HG02678 (cell line): Measurements from ENCODE around the gene TFAP2E.

Experiments used
- ATAC-seq: cut with Tn5 transposase; IDR thresholded peaks from one replicate; pipeline ENCODE4 v1.9.1; 2021; ENCODE audit warnings: mild to moderate bottlenecking, moderate library complexity; ENCODE audit not compliant: unreplicated experiment

Gene TFAP2E

DNA sequence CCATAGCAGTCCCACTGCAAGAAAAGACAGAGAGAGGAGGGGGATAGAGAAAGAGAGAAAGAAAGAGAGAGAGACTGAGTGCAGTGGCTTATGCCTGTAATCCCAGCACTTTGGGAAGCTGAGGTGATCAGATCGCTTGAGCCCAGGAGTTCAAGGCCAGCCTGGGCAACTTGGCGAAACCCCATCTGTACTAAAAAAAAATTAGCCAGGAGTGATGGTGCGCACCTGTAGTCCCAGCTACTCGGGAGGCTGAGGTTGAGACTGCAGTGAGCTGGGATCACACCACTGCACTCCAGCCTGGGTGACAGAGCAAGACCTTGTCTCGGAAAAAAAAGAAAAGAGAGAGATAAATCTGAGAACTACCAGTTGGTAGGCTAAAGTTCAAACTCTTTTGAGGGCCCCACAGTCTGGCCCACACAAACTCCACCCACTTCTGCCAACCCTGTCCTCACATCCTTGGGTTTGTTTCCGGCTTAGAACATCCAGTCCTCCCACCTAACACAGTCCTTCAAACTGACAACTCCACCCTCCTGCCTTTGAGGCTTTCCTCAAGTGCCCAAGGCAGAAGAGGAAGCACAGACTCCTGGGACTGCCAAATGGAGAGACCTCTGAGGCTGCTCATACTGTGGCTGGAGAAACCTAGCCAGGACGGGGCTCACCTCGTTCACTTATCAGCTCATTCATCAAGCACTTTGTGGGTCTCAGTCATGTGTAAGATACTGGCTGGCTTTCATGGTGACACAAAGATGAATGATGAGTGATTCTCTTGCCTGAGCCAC, 20.1 kb downstream of the TFAP2E start:
- no peak for ATAC-seq

DNA sequence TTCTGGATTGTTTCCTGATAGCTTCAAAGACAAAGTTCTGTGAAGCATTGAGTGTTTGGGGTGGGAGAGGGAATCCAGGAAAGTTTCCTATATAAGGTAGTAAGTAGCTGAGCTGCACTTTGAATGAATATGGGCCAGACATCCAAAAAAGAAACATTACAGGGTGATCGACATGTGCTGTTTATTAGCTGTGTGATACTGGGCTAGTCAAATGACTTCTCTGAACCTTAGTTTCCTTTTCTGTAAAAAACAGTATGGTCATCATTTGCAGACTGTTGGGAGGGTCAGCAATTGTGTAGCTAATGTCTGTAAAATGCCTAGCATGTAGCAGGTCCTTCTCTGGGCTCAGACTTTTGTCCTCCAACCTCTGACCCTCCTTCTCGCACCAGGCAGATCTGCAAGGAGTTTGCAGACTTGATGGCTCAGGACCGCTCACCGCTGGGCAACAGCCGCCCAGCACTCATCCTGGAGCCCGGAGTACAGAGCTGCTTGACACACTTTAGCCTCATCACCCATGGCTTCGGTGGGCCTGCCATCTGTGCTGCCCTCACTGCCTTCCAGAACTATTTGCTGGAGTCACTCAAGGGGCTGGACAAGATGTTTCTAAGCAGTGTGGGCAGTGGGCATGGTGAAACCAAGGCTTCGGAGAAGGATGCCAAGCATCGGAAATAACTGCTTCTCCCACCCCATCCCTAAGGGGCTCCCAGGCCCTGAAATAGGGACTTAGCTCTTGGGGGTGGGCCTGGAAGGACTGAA, 21.1 kb downstream of the TFAP2E start:
- ATAC-seq = no peak

DNA sequence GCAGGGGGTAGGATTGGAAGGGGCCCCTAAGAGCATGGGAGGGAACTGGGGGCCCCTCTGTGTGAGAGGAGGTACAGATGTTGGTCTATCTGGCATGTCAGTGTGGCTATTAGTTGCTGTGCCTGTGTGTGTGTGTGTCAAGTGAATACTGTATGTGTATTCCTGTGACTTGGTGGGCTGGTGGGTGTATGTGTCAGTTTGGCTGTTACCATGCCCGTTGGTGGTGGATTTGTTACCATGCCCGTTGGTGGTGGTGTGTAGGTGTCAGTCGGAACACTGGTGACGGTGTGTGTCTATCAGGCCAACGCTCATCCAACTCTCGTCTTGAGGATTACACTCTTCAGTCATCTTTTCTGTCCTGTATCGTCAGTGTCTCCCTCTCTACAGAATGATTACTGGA, 22.6 kb downstream of the TFAP2E start:
- ATAC-seq = no peak

DNA sequence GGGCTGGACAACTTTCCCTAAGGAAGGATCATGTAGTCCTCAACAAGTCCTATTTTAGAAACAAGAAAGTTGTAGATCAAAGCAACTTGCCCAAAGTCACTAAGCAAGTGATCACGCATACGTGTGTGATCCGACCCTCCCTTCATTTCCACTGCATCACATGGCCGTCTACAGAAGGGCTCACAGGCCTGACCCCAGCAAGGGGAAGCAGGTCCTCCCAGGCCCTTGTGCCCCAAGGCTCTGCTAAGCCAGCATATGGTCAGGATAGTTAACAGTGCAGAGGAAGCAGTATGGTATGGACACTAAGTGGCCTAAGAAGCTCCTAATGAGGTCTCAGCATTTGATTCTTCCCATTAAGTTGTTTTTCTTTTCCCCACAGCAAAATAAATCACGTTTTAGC, 24.8 kb downstream of the TFAP2E start:
- ATAC-seq = no peak

DNA sequence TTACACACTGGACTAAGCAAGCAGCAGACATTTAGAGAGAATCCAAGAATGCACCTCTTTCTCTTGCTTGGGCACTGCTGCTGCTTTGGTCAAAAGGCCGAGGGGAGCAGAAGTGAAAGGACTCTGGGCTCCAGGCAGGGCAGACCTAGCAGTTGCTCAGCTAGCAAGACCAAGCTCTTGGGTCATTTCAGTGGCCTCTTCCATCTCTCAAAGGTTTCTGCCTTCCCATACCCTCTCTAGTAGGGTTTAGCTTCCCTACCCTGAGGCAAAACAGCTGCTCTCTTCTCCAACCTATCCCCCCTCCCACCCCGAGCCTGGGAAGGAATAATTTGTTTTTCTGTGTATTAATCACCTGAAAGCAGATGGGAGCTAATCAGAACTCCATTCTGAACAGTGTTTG, 25.8 kb downstream of the TFAP2E start:
- no peak for ATAC-seq

DNA sequence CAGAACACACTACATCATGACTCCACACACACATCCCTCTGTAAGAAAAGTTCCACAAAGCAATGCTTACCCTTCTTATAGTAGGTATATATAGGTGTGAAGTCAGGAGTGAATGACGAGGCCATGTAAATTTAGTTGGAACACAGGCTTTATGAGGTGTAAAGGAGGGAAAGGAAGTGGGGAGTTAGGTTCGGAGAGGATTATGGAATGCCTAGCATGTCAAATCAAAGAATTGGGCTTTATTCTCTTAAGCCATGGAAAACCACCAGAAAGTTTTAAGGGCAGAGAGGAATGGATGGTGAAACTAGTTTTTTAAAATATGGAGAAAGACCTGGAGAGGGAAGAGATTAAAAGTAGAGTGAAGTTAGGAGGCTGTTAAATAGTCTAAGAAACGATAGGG, 26.3 kb downstream of the TFAP2E start:
- ATAC-seq = no peak

DNA sequence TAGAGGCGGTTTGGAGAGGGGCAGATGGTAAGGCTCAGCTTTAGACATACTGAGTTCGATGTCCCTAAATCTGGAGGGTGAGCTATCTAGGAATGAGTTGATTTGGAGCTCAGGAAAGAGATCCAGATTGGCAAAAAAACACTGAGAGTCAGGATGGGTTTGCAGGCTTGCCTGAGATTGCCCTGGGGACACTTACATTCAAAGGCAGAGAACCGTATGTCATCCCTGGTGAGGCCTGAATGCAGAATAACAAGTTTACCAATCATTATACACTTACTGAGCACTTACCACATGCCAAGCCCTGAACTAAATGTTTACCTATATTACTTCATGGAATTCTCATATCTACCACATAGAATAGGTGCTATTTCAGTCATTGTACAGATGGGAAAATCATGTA, 27.5 kb downstream of the TFAP2E start:
- no peak for ATAC-seq

DNA sequence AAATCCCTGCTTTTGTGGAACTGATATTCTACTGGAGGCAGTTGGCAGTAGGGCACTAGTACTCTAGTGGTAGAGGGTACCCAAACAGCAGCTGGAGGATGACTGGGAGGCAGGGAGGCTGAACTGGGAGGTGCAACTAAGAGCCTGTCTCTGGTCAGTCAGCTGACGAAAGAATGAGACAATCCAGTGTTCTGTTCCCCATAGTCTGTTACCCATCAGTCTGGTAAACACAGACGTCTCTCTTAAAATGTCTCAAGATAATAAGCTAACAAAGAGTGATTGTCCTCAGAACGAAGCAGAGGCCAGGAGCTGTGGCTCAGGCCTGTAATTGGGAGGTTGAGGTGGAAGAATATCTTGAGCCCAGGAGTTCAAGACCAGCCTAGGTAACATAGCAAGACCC, 30.4 kb downstream of the TFAP2E start:
- ATAC-seq = no peak

DNA sequence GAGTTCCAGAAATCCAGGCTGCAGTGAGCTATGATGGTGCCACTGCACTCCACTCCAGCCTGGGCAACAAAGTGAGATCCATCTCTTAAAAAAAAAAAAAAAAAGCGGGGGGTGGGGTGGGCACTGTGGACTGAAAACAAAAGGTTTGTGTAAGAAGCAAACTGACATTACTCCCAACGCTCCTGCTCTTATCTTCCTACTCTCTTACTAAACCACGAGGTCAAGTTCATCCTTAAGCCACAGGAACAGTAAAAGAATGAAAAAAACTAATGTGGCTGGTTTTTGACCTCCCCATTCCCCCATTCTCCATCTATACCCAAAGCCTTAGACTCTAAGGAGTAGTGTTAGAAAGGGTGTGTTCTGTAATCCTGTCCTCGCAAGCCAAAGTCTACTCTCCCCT, 30.8 kb downstream of the TFAP2E start:
- ATAC-seq = no peak

DNA sequence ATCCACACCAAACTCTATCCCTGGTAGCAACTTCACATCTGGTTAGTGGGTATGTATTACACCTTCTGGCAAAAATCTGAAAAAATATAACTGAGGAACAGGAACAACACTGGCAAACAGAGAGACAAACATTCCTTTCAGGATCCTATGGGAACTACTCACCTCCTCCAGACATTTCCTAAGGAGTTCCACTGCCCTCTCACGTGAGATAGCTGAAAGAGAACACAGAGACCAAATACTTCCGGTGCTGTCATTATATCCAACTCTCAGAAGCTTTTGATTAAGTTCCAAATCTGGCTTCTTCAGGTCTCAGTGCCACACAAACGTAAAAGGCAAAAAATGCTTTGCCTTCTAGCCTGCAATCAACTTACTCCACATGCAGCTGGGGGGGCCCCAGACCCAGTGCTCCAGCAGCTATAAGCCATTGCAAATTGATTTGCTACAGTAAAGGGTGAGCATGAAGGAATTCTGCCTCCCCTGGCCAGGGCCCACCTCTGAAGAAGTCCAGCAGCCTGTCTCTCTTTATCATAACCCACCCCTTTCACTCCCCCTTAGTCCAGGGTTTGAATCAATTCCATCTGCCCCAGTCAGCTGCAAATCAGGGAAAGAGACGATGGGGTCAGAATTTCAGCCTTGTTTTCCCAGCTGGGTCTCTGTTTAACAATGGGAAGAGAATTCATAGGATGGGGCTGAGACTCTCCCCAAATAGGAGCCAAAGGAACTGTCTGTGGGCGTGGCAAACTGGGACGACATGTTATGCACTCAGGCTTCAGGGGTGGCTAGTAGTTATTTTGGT, 32.2 kb downstream of the TFAP2E start:
- ATAC-seq = no peak

DNA sequence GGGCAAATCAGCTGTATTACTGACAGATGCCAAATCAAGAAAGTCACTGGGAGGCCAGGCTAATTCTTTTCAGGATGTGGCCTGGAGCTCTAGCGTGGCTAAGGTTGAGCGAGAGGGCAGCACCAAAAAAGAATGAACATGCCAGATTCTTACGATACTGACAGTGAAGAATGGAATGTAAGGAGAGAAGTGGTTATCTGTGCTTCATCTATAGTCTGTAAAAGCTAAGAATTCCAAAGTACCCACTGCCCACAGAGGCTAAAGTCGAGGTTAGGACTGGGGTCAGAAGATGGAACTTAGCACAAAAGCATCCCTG, 32.7 kb downstream of the TFAP2E start:
- no peak for ATAC-seq

DNA sequence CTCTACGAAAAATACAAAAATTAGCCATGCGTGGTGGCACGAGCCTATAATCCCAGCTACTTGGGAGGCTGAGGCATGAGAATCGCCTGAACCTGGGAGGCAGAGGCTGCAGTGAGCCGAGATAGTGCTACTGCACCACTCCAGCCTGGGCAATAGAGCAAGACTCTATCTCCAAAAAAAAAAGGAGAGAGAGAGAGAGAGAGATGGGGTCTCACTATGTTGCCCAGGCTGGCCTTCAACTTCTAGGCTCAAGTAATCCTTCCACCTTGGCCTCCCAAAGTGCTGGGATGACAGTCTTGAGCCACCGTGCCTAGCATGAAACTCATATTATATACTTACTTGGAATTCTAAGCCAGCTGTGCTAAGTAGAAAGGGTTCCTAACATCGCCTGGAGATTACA, 38.5 kb downstream of the TFAP2E start:
- no peak for ATAC-seq

DNA sequence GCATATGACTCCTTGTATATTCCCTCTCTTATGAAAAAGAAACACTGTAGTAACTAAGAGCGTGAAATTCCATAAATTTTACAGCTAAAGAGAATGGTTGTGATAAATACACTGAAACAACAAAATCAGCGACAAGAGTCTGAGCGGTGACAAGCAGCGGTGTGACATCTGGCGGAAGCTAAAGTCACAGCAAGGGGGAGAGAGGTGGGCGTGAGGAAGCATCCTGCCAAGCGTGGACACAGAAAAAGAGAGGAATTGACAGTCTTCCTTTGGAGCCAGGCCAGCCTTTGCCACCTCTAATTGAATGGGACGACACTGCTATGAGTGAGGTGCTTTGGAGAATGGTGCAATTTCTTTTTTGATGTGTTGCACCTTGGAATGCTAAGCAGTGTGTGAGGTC, 42.3 kb downstream of the TFAP2E start:
- no peak for ATAC-seq

DNA sequence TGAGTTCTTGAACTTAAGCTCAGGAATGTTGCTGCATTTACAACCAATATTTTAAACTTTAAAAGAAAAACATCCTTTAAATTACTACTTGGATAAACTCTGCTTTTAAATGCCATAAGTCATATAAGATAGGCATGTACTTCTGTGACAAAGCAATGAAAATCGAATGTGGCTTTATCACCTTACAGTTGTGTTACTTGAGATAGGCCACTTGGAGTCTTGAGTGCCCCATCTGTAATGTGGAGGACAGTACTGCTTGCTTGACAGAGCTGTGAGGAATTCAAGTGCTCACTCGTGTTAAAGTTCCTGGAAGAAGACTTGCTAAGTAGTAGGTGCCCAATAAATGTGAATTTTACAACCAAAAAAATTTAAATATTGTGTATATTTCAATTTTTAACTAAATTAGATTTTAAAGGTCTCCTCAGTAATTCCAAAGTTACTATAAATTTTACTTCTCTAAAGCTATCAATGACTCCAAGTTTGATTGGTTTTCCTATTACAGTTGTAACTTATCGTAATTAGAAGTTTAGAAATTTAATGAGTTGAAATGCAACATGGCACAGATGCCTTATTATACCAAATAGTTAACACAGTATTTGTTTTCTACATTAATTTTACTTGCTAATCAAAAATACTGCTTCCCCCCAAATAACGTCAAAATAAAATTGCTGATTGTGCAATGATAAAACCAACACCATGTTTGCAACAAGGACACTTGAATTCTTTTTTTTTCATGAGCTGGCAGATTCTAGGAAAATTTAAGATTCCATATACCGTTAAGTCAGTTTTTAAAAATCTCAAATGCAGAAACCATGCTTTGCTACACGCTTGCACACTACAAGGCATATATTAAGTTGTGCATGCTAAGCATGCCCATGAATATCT, 46.4 kb downstream of the TFAP2E start:
- no peak for ATAC-seq

DNA sequence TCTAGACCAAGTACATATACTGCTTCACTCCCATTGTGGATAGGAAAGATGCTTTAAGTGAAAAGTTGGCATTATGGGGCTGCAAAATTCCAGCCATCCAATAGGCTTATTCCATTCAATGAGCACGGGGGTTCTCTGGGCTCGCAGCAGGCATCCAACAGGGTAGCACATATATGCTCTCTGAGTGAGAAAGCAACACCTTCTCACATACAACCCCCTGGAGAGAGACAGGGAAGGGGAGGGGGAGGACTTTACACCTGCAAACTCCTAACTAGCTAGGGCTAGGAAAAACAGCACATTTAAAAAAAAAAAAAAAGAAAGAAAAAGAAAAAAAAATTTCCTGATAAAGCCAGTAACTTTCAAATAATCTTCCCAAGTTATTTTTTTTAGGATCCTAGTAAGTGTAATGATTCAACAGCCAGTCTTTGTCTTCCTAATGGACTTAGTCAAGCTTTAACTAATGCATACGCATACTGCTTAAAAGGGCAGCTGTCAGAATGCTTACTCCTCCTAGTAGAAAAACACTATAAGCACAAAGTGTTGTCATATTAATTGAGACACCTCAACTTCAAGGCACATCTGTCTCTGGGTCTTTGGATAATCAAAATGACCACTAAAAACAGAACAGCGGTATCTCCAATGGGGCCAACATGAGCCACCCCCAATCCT, 49.5 kb downstream of the TFAP2E start:
- ATAC-seq = no peak

DNA sequence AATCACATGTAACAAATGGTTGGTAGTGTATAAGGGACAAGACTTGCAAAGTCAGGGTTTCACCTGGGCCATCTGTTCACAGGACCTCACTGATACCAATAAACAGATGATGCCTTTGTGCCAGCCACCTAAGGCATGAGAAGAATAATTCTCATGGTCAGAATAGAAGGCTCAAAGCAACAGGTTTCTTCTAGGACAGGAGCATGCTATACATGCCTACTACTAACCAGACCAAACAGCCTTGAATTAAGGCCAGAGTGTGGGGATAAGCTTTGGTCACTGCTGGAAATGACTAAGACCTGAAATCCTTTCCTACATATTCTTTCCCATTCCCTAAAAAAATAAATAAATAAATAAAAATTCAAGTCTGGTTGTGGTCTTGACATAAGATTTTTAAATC, 50.7 kb downstream of the TFAP2E start:
- ATAC-seq = no peak

DNA sequence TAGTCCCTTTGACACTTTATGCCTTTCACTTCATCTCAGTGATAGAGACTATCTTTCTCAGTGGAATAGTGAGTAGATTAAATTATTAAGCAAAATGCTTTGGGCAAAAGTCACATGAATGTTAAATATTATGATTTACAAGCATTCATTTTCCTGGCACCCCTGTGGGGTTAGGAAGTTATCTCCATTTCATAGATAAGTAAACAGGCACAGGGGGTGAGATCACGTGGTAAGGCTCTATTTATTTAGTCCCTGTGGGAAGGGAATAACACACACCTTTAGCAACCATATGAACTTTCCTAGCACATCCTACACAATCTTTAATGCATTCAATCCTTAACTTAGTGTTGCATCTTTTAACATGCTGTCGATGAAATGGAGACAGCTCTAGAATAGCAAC, 55.9 kb downstream of the TFAP2E start:
- no peak for ATAC-seq

DNA sequence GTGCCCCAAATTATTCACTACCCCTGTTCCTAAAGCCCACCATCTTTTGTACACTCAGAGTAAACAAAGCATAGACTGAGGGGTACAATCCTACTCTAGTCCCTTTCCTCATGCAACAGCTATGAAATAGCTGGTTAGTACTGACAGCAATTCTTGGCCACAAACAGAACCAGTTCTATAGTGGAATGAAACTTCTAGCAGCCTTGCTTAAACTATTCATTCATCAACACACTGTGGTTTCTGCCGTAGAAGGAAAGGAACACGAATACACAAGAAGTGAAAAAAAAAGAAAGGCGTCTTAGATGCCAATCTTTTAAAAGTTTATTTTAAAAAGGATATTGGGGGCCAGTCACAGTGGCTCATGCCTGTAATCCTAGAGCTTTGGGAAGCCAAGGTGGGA, 58.3 kb downstream of the TFAP2E start:
- ATAC-seq = no peak

DNA sequence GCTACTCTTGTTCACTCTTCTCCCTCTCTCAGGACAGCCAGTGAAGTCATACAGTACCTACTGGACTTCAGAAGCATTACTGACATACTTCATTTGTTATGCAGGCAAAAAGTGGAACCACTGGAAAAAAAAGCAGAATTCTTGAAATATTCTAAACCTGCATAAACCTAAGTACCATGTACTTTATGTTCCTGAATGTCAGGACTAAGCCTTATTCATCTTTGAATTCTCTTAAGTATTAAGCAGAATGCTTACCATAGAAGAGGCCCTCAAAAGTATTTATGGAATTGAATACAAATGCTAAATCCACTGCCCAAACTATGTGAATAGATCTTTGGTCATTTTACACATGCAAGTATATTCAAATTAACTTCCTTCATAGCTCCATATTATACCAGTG, 60.4 kb downstream of the TFAP2E start:
- no peak for ATAC-seq

DNA sequence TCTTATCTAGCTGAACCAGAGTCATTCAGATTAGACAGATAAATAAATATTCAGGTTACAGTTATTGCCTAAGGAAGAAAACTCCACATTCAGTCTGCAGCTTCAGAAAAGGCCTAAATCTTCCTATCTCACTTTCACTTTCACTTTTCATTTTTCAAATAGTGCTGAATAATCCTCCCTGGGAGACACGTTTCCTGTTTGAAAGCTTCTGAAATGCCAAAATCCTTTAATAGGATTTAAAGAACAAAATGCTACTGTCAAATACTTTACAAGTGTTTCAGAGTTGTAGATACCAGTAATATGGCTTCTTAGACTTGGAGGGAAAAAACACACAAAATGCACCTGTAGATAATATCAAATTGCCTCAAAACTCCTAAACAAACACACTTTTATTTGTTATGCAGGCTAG, 64.3 kb downstream of the TFAP2E start:
- ATAC-seq = no peak
